K562 (cell line): ENCODE measurements around the gene GP1BB. TPM values are rescaled to one million over a fixed set of nuclear protein-coding genes. Genes with fewer than 3 reads are reported as not detected.

ENCODE experiments used
- ATF3 ChIP-seq, 2 experiments: fragments of 450-650 bp in 1 of 2; sonication (generic) in 1 of 2; formaldehyde crosslinking in 1 of 2; IDR thresholded peaks in 1 of 2; conservative IDR thresholded peaks in 1 of 2; 2 replicates each; pipeline versions ENCODE4 v1.6.1 to v1.8.1; 2016 to 2023; ENCODE audit warnings: mild to moderate bottlenecking in 2 of 2, moderate library complexity in 2 of 2, inconsistent platforms in 1 of 2, missing genetic modification reagents in 1 of 2
- ATF7 ChIP-seq: fragments of 450-650 bp; IDR thresholded peaks from 2 replicates; pipeline ENCODE4 v1.7.1; 2014; ENCODE audit warnings: mild to moderate bottlenecking, moderate library complexity
- BCL6 ChIP-seq: fragments of 250-450 bp; sonication (Bioruptor Pico); IDR thresholded peaks from 2 replicates; pipeline ENCODE4 v1.4.0; 2020
- BRD9 ChIP-seq: fragments of 450-650 bp; IDR thresholded peaks from 2 replicates; pipeline ENCODE4 v1.6.1; 2018; ENCODE audit warnings: low read depth; ENCODE audit not compliant: partially characterized antibody
- E2F8 ChIP-seq: fragments of 450-650 bp; IDR thresholded peaks from 2 replicates; pipeline ENCODE4 v1.7.1; 2018; ENCODE audit warnings: mild to moderate bottlenecking, low read depth; ENCODE audit not compliant: partially characterized antibody
- EHMT2 ChIP-seq: fragments of 450-650 bp; IDR thresholded peaks from 2 replicates; pipeline ENCODE4 v1.6.1; 2018; ENCODE audit warnings: antibody characterized with exemption
- HCFC1 ChIP-seq: IDR thresholded peaks from 2 replicates; pipeline ENCODE4 v1.6.1; 2012; ENCODE audit warnings: low read depth, low read length, improper control_type of control experiment
- HMG20A ChIP-seq: fragments of 450-650 bp; formaldehyde crosslinking; conservative IDR thresholded peaks from 2 replicates; pipeline ENCODE4 v1.4.0; 2020; ENCODE audit warnings: mild to moderate bottlenecking, mixed read lengths
- IRF1 ChIP-seq: sonication (generic); formaldehyde crosslinking; IDR thresholded peaks from 2 replicates; pipeline ENCODE4 v1.8.0; 2022; ENCODE audit warnings: missing genetic modification reagents, mild to moderate bottlenecking, borderline replicate concordance
- KDM4B ChIP-seq, 2 experiments: fragments of 450-650 bp in 1 of 2; sonication (generic) in 1 of 2; IDR thresholded peaks; 2 replicates each; pipeline ENCODE4 v1.6.1; 2016 to 2017; ENCODE audit warnings: borderline replicate concordance in 2 of 2, antibody characterized with exemption in 1 of 2, low read depth in 1 of 2, mild to moderate bottlenecking in 1 of 2
- KLF6 ChIP-seq: fragments of 250-450 bp; sonication (Bioruptor Pico); IDR thresholded peaks from 2 replicates; pipeline ENCODE4 v1.4.0; 2020; ENCODE audit warnings: mild to moderate bottlenecking, moderate library complexity, borderline replicate concordance
- MED1 ChIP-seq: sonication (generic); formaldehyde crosslinking; IDR thresholded peaks from 2 replicates; pipeline ENCODE4 v1.8.1; 2023; ENCODE audit warnings: missing genetic modification reagents, borderline replicate concordance
- MEIS2 ChIP-seq: fragments of 450-650 bp; IDR thresholded peaks from 2 replicates; pipeline ENCODE4 v1.6.1; 2014; ENCODE audit warnings: mild to moderate bottlenecking; ENCODE audit not compliant: partially characterized antibody
- MNT ChIP-seq, 2 experiments: fragments of 450-650 bp; conservative IDR thresholded peaks; 2 replicates each; pipeline ENCODE4 v1.6.1; 2017; ENCODE audit warnings: mild to moderate bottlenecking in 2 of 2, moderate library complexity in 2 of 2
- PHF21A ChIP-seq: fragments of 450-650 bp; IDR thresholded peaks from 2 replicates; pipeline ENCODE4 v1.6.1; 2017; ENCODE audit warnings: low read depth, borderline replicate concordance
- RB1 ChIP-seq: fragments of 450-650 bp; IDR thresholded peaks from 2 replicates; pipeline ENCODE4 v1.6.1; 2017; ENCODE audit warnings: low read depth, mild to moderate bottlenecking
- WHSC1 ChIP-seq: IDR thresholded peaks from one replicate; pipeline ENCODE4 v1.6.1; 2012; ENCODE audit warnings: low read length, control low read depth, inconsistent platforms
- XRCC4 ChIP-seq: IDR thresholded peaks from one replicate; pipeline ENCODE4 v1.6.1; 2011; ENCODE audit not compliant: insufficient read depth, insufficient read length; ENCODE audit errors: extremely low read depth
- ZNF445 ChIP-seq: fragments of 250-450 bp; sonication (Bioruptor Pico); IDR thresholded peaks from 2 replicates; pipeline ENCODE4 v1.4.0; 2020; ENCODE audit warnings: low read depth, mild to moderate bottlenecking, moderate library complexity
- ZNF583 ChIP-seq: fragments of 250-450 bp; sonication (Bioruptor Pico); IDR thresholded peaks from 2 replicates; pipeline ENCODE4 v1.4.0; 2020
- ZNF699 ChIP-seq: fragments of 250-450 bp; sonication (Bioruptor Pico); IDR thresholded peaks from 2 replicates; pipeline ENCODE4 v1.8.0; 2021; ENCODE audit warnings: mild to moderate bottlenecking, moderate library complexity; ENCODE audit not compliant: insufficient replicate concordance
- ZNF785 ChIP-seq: fragments of 250-450 bp; sonication (Bioruptor Pico); IDR thresholded peaks from 2 replicates; pipeline ENCODE4 v1.4.0; 2020; ENCODE audit warnings: mild to moderate bottlenecking
- polyA plus RNA-seq, 8 experiments: library from polyadenylated mRNA; depleted of rRNA in 4 of 8; stranded (reverse) in 5 of 8; unstranded in 3 of 8; fragments of >200 nt; fragmentation: Nextera tagmentation in 2 of 8; fragmentation: Illumina TruSeq in 1 of 8; extraction: Ambion mirVana in 2 of 8; extraction: Trizol in 1 of 8; gene quantifications; 2 replicates each; pipeline versions ENCODE4 v1.2.1 to v1.2.3, GENCODE V29; 2011 to 2014; ENCODE audit warnings: inconsistent platforms in 1 of 8, missing spikeins in 1 of 8
- total RNA-seq, 7 experiments: library from RNA; depleted of rRNA in 6 of 7; stranded (reverse); fragments of >200 nt in 6 of 7; fragmentation: Illumina TruSeq in 2 of 7; extraction: Trizol in 2 of 7; gene quantifications; 2 replicates each; pipeline versions ENCODE4 v1.2.1 to v1.2.3, GENCODE V29; 2011 to 2021; ENCODE audit warnings: low replicate concordance in 1 of 7

GP1BB gene
- total and polyA plus RNA-seq, 9 of the 15 experiments (the other 6 are each of a cell fraction or from before 2014, with no cell fraction given) = 0.69 to 162 (median 2.8) TPM

GRCh38 chr22:19679522-19680101 is 43.7 kb upstream of the GP1BB start (continued):
- TF ChIP-seq ATF3 (IDR thresholded peaks at IDR 0.05) (no peak), ATF3 (CRISPR knock-in tag; conservative IDR thresholded peaks at IDR 0.05) (peak; percentile 80; the same call in 1 of the 2 replicates), ZNF785 (CRISPR knock-in tag) (no peak), ZNF583 (CRISPR knock-in tag) (peak; percentile 29; the same call in 1 of the 2 replicates), EHMT2 (no peak), BRD9 (peak; percentile 15), IRF1 (CRISPR knock-in tag) (no peak), ZNF445 (CRISPR knock-in tag) (no peak), RB1 (peak; percentile 96), KDM4B (IDR thresholded peaks at IDR 0.05; ENCODE audit: borderline replicate concordance in 2 of 2, low read depth in 1 of 2) (peak in 1 of 2 experiments; percentile 66; a peak in 1 of 4 replicates), BCL6 (no peak), MNT (conservative IDR thresholded peaks at IDR 0.05) (0 out of 4 replicates have a peak, but pooled peaks of 1 of the 2 experiments have one; percentile 36), ATF7 (peak; percentile 71), KLF6 (CRISPR knock-in tag) (peak; percentile 35; the same call in 1 of the 2 replicates), HMG20A (CRISPR knock-in tag) (no peak), PHF21A (no peak), ZNF699 (CRISPR knock-in tag) (peak; percentile 18), MEIS2 (no peak), XRCC4 (no peak), E2F8 (no peak), HCFC1 (peak; percentile 57), WHSC1 (no peak), MED1 (no peak)
